Lower leg skin (tissue), 4 donors: ENCODE data around the gene PTDSS2. TPM values are rescaled to one million over a fixed set of nuclear protein-coding genes. Genes with fewer than 3 reads are reported as not detected.

Experiments
- DNase-seq, 2 donors: peaks; one replicate each; pipeline ENCODE4 v3.0.0-alpha.2; 2019; ENCODE audit warnings: low spot score in 2 of 2
- H3K4me3 ChIP-seq: fragments of 200-600 bp; sonication (generic); 2 replicates; pipeline ENCODE4 v1.5.1; 2017; ENCODE audit warnings: mild to moderate bottlenecking, low read depth; ENCODE audit not compliant: poor library complexity, severe bottlenecking
- POLR2A ChIP-seq, 2 donors: fragments of 450-650 bp; IDR thresholded peaks; one replicate each; pipeline ENCODE4 v1.6.1; 2016 to 2017; ENCODE audit warnings: antibody characterized with exemption in 2 of 2, mild to moderate bottlenecking in 1 of 2, moderate library complexity in 1 of 2
- WGBS, 2 donors: methylation state at CpG; one replicate each; pipeline ENCODE4 v1.1.5; 2018; 5-methylcytosine and 5-hydroxymethylcytosine counted together
- intact Hi-C: fragments of 100-400 bp; cut with DNase I; formaldehyde crosslinking; loops from one replicate; pipeline ENCODE4 v1.15.0; 2023; ENCODE audit warnings: low total_unique reads
- total RNA-seq, 4 donors: library from RNA; depleted of rRNA; stranded (reverse); fragments of >200 nt; gene quantifications; one replicate each; pipeline ENCODE4 v1.1.0, GENCODE V29; 2016
- TF ChIP-seq, protein P1 (sequence below), 3 donors: fragments of 450-650 bp; IDR thresholded peaks; one replicate each; pipeline ENCODE4 v1.5.1; 2016; ENCODE audit warnings: antibody characterized with exemption in 3 of 3, mild to moderate bottlenecking in 3 of 3, moderate library complexity in 2 of 3

Gene PTDSS2
- total RNA-seq, 4 donors from 2014 or later: 35.0 to 108 (median 38.7) TPM

DNA sequence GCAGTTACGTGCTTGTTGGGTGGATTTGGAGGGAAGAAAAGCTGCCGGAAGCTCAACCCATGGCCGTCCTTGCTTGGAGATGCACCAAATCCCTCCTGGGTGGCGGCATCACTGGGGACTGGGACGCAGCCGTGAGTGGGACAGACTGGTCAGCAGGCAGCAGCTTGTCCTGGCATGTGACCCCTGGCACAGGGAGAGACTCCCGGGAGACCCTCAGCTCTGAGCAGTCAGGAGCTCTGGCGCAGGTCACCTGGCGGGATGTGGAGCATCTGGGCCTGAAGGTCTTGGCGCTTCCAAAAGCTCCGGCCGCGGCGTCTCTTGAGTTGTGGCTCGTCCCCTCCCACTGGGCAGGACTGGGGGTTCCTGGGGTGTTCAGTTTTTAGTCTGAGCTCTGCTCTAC is 26.3 kb downstream of the PTDSS2 start:
- no peak for DNase-seq
- intact Hi-C loops: no loop called here
- 94% methylated on average over 15 of the region's 15 CpGs for WGBS, 2 donors
- TF ChIP-seq POLR2A (IDR thresholded peaks at IDR 0.05): no peak
- TF ChIP-seq, protein P1, sequence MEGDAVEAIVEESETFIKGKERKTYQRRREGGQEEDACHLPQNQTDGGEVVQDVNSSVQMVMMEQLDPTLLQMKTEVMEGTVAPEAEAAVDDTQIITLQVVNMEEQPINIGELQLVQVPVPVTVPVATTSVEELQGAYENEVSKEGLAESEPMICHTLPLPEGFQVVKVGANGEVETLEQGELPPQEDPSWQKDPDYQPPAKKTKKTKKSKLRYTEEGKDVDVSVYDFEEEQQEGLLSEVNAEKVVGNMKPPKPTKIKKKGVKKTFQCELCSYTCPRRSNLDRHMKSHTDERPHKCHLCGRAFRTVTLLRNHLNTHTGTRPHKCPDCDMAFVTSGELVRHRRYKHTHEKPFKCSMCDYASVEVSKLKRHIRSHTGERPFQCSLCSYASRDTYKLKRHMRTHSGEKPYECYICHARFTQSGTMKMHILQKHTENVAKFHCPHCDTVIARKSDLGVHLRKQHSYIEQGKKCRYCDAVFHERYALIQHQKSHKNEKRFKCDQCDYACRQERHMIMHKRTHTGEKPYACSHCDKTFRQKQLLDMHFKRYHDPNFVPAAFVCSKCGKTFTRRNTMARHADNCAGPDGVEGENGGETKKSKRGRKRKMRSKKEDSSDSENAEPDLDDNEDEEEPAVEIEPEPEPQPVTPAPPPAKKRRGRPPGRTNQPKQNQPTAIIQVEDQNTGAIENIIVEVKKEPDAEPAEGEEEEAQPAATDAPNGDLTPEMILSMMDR (IDR thresholded peaks at IDR 0.05): no peak
- H3K4me3 ChIP-seq: no peak overlapping the region

DNA sequence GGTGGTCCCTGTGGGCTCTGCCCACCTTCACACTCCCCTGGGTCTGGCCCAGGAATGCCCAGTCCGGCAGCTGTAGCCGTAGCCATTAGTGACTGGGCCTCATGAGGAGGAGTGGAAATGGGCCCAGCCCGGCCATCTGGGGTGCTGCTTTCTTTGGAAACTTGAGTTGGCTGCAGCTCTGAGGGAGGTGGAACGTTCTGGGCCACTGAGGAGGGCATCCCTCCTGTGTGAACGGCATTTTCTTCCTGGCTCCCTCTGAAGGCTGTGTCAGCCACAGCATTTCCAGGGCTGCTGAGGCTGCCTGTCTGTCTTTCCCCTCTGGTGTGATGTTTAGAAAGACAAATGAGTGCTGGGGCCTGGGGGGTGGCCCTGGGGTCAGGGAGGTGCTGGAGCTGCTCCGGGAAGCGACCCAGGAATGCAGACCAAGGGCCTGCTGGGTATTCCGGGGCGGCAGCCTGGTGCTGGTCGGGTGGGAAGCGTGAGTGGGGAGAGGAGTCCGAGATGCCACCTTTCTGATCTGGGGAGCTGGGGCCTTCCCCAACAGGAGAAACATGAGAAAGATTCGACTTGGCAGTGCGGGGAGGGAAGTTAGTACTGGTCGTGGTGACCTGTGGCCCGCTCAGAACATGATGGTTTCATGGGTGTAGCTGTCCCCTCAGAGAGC is 27.1 kb downstream of the PTDSS2 start:
- DNase-seq: no peak
- TF ChIP-seq, protein P1 (IDR thresholded peaks at IDR 0.05): no peak
- TF ChIP-seq POLR2A (IDR thresholded peaks at IDR 0.05): no peak
- H3K4me3 ChIP-seq: no peak overlapping the region
- WGBS, 2 donors: 81 to 88% methylated on average over 15 to 16 of the region's 16 CpGs
- intact Hi-C loops: no loop called here

DNA sequence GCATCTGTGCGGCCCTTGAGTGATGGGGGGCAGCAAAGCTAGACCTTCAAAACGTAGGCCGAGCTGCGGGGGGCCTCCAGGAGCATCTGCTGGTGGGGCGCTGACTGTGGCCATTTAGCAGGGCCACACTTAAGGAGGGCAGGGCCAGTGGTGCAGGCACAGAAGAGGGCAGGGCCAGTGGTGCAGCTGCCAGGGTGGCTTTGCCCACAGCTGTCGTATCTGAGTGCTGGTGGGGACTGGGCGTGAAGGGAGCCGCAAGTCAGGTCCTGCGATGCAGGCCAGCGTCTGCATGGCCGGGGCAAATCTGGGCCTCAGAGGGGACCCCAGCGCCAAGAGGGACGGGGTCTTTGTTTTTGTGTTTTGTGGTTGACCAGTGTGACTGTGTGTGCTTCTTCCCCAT is 29.2 kb downstream of the PTDSS2 start:
- 95% methylated on average over 12 to 13 of the region's 13 CpGs for WGBS, 2 donors
- no peak overlapping the region for H3K4me3 ChIP-seq
- no peak for TF ChIP-seq POLR2A (IDR thresholded peaks at IDR 0.05)
- TF ChIP-seq, protein P1 (IDR thresholded peaks at IDR 0.05): no peak
- no peak for DNase-seq
- intact Hi-C loops: no loop called here

DNA sequence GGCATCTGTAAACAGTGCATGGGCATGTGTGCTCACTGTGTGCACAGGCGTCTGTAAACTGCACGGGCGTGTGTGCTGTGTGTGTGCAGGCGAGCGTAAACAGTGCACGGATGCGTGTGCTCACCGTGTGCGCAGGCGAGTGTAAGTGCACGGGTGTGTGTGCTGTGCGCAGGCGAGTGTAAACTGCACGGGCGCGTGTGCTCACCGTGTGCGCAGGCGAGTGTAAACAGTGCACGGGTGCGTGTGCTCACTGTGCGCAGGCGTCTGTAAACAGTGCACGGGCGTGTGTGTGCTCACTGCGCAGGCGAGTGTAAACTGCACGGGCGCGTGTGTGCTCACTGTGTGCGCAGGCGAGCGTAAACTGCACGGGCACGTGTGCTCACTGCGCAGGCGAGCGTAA is 34.5 kb downstream of the PTDSS2 start:
- H3K4me3 ChIP-seq: no peak overlapping the region
- 97 to 98% methylated on average over 38 of the region's 38 CpGs for WGBS, 2 donors
- intact Hi-C loops: no loop called here
- TF ChIP-seq, protein P1 (IDR thresholded peaks at IDR 0.05): no peak
- TF ChIP-seq POLR2A (IDR thresholded peaks at IDR 0.05): no peak
- DNase-seq: no peak

DNA sequence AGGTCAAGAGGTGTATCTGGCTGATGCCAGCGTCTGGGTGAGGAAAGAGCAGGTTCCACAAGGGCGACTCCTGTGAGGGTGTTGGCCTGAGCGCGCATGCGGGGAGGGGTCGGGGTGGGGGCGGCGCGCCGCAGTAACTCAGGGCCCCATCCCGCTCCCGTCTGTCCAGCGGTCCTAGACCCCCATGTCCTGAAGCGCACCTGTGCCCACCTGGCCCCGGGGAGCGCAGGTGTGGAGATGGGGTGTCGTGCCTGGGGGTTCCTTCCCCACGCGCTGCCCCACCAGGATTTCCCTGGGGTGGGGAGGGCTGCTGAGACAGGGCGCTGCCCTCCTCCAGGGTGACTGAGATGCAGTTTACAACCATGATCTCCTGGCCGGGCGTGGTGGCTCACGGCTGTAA is 36.1 kb downstream of the PTDSS2 start:
- intact Hi-C loops: no loop called here
- no peak for DNase-seq
- 83% methylated on average over 20 to 23 of the region's 23 CpGs for WGBS, 2 donors
- TF ChIP-seq POLR2A (IDR thresholded peaks at IDR 0.05): no peak
- TF ChIP-seq, protein P1 (IDR thresholded peaks at IDR 0.05): no peak
- H3K4me3 ChIP-seq: no peak overlapping the region

DNA sequence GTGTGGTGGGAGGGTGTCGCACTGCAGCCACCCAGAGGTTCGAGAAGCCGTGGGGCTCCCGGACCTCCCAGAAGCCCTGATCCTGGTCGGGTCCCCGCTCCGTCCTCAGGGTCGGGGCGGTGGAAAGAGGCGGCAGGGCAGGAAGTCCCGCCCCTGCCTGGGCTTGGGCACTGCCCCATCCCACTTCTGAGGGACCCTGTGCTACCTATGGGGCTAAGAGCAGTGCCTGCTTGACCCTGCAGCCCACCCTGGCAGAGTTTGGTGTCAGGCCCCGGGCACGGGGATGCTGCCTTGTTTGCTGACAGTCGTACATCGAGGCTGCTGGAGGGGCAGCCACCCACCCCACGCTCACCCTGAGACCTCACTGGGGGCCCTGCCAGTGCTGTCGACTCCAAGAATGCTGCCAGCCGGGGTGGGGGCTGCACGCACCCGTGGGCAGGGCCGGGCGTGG is 37.5 kb downstream of the PTDSS2 start:
- no peak overlapping the region for H3K4me3 ChIP-seq
- no peak for DNase-seq
- TF ChIP-seq POLR2A (IDR thresholded peaks at IDR 0.05): no peak
- TF ChIP-seq, protein P1 (IDR thresholded peaks at IDR 0.05): no peak
- WGBS, 2 donors: 75 to 76% methylated on average over 20 to 21 of the region's 22 CpGs
- intact Hi-C loops: no loop called here
